ENCODE measurements around the gene OR14A2.

GRCh38 chr1:247748041-247748440 is at the start of gene OR14A2:
- TF ChIP-seq, protein P1, sequence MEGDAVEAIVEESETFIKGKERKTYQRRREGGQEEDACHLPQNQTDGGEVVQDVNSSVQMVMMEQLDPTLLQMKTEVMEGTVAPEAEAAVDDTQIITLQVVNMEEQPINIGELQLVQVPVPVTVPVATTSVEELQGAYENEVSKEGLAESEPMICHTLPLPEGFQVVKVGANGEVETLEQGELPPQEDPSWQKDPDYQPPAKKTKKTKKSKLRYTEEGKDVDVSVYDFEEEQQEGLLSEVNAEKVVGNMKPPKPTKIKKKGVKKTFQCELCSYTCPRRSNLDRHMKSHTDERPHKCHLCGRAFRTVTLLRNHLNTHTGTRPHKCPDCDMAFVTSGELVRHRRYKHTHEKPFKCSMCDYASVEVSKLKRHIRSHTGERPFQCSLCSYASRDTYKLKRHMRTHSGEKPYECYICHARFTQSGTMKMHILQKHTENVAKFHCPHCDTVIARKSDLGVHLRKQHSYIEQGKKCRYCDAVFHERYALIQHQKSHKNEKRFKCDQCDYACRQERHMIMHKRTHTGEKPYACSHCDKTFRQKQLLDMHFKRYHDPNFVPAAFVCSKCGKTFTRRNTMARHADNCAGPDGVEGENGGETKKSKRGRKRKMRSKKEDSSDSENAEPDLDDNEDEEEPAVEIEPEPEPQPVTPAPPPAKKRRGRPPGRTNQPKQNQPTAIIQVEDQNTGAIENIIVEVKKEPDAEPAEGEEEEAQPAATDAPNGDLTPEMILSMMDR (IDR thresholded peaks at IDR 0.05) = no peak
- TF ChIP-seq POLR2A (IDR thresholded peaks at IDR 0.05) = no peak
